CD4-positive, alpha-beta T cell treated with Interleukin-2 at 100 ng/mL for 4 hours (primary cell): ENCODE results near the gene STK24.

ENCODE experiments used
- DNase-seq: peaks from one replicate; pipeline ENCODE4 v3.0.0-alpha.2; 2020; ENCODE audit warnings: low spot score

The STK24 gene

DNA sequence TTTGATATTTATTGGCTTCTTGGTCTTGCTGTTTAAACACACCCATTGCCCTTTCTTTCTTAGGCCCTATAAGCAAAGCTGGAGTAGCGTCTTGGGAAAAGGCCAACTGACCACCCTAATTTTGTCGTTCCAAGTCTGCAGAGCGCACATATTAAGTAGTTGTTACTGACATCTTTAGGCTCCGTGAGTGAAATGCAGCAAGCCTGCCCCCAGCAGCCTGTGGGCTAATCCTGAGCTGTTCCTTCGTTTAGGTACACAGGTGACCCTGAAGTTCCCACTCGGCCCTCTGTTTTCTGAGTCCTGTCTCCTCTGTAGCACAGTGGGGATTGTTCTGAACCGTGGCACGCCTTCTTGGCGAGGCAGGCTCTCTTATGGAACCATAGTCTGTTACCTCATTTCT is 170.5 kb downstream of the STK24 start:
- no peak for DNase-seq

DNA sequence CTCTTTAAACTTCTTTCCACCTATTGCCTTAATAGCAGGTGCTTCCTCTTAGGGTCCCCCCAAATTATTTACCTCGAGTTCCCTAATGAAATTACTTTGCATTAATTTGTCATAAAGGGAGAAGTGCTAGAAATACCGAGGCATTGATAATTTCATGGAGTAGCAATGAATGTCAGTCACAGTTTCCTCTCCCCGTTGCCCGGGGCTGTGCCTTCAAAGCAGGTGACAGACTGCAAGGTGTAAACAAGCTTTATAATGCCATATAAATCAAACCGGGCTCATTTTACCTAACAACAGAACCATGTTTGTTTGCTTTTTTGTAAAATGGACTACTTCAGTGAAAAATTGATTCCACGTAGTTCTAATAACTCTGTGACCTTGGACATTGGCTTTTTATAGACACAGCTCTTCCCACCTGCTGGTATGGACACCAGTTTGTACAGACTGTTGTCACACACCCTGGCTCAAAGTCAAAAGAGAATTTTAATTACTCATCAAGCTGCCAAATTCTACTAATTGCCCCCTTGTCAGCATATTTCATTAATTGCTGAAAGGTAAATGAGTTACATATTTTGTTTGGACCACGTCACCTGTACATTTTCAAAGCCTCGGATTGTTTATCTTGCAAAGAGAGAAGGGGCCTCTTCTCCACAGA is 171.1 kb downstream of the STK24 start:
- DNase-seq, result no peak

DNA sequence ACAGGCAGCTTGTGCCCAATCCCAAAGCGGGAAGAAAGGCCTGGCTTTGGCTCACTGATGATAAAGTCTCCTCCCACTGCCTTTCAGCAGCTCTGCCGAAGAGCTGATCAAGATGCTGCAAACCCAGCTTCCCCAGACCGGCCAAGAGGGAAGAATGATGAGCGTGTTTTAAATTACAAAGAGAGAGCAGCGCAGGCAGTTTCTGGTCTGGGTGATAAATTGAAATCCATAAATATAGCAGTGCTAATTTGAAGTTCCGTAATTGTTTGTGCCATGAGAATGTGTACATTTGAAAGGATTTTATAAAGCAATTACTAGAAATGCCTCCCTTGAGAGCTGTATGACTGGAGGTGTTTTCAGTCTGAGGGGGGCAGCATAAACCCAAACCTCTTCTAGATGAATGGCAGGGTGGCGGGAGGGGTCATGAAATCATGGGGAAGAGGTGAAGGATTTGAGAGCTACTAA is 171.8 kb downstream of the STK24 start:
- no peak for DNase-seq

DNA sequence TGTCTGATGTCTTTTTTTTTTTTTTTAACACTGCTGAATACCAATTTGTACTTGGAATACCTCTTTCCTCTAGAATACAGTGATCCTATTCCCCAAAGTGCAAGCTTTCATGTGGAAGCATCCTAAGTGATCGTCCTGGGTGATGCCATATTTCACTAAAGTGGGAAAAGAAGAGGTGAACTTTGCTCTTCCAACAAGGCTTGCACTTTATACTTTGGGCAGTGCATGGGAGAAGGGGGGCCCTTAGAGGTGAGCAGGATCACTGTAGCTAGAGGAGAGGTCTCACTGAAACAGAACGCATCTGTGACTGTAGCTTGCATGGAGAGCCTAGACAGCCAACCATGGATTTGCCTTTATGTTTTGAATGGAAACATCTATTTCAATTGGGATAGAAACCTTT is 173.8 kb downstream of the STK24 start:
- DNase-seq, result no peak

DNA sequence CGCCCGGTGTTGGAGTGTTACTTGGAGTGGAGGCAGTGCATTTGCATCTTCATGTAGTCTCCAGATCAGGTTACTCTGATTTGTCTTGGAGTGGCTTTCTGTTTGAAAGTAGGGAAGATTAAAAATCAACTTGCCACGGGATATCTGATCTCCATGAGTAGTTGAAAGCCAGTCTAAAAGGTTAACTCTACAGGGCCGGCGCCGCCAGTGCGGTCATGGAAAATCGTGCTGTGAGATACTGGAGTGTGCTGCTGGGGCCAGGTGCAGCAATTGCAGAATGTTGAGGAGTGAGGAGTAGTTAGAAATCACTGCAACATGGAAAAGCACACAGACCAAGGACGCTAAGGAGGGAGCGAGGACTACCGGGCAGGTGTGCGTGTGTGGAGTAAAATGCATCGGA is 175.0 kb downstream of the STK24 start:
- no peak for DNase-seq

DNA sequence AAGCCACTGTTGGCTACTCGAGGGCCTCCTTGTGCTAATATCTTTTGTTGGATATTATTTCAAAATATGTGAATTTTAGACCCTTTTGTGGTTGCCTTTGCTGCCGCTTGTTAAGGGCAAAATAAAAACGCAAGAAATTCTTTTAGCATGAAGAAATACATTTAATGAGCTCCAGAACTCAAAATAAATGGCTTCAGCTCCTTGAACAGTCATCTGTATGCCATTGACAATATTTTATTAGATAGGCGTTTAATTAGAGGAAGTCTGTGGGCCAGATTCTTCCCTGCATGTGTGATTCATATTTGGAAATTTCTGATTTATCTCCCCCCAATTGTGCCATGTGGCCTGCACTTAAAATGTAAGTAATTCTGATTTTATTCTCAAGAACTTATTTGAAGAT is 177.2 kb downstream of the STK24 start:
- no peak for DNase-seq

DNA sequence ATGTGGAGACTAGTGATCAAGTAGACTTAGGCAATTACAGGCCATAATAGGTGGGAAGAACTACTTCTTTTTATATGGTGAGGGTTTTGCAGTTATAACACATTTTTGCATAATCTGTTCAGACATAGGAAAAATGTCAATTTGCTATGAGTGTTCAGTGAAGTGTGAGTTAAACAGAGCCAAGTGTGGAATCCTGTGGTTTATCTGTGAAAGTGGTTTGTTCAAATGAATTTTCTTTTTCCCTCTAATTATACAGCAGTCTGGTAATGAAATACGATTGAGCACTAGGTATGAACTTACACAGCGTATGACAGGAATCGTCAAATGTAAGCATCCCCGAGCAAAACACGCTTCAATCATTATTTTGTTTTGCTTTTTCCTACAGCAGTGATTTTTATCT is 178.3 kb downstream of the STK24 start:
- DNase-seq, result no peak

DNA sequence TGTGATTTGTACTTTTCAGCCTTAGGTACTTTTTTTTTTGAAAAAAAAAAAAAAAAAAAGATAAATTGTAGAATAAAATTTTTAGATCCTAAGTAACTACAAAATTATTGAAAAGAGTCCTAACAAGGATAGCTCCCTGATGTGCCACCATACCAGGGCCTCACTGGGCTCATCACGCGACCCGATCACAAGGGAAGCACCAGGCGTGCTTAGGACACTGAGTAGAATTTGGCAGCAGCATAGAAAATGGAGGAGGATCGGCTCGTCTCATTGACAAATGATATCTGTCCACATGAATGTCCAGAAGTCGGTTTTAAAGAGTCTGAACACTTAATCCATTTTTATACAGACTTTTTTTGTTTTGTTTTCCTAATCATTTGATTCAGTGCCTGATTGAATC is 179.0 kb downstream of the STK24 start:
- DNase-seq, result no peak

DNA sequence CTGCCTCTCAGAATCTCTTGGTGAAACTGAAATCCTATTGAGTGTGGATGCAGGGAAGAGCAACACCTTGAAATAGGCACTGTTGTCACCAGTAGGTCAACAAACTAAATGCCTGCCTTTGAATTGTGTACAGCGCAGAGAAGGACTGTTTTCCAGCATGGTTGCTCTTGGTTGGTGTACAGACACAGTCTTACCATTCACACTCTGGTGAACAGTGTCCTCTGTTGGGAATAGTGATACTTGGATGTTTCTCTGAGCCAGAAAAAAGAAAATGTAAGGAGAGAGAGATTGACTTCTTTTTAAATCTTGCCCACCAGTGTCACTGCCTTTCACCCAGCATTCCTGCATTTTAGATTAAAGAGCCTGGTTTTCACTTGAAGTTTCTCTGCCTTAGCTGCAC is 179.7 kb downstream of the STK24 start:
- no peak for DNase-seq

DNA sequence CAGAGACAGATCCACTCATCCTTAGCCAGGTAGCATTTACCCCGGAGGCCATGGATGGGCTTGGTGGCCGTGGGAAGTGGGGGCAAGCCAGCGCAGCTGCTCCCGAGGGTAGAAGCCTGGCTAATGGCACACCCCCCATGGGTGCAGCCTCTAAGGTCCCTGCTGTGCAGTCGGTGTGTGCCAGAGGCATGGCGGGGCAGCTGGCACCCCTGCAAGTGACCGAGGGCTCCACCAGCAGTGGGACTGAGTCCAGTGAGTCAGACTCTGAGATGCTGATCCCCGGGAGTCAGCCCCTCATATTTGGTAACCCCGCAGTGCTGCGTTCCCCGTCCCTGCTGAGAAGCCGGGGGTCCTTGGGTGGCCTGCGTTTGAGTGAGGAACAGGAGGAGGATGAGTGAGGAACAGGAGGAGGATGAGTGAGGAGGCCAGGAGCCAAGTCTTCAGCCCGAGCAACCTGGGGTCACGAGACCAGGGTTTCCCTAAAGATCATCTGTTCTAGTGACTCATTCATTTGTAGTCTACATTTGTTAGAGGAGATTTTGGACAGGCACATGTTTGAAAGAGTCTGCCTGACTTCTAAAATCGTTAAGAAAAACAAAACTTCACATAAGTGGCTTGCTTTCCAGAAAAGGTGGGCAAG is 180.7 kb downstream of the STK24 start:
- no peak for DNase-seq
